ENCODE data around the gene DOCK1.

The DOCK1 gene

GRCh38 chr10:127427926-127428325 is 522.7 kb downstream of the DOCK1 start:
- no peak for DNase-seq (ENCODE audit: low read depth)
- H3K4me3 ChIP-seq (ENCODE audit: low read depth, low read length) = no peak overlapping the region
- TF ChIP-seq, protein P1, sequence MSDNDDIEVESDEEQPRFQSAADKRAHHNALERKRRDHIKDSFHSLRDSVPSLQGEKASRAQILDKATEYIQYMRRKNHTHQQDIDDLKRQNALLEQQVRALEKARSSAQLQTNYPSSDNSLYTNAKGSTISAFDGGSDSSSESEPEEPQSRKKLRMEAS (IDR thresholded peaks at IDR 0.05; ENCODE audit: low read depth, low read length) = no peak
- TF ChIP-seq MYC (IDR thresholded peaks at IDR 0.05; ENCODE audit: low read depth, low read length) (no peak), POLR2A (IDR thresholded peaks at IDR 0.05; ENCODE audit: extremely low read depth, insufficient read length) (no peak)
- TF ChIP-seq, protein P2, sequence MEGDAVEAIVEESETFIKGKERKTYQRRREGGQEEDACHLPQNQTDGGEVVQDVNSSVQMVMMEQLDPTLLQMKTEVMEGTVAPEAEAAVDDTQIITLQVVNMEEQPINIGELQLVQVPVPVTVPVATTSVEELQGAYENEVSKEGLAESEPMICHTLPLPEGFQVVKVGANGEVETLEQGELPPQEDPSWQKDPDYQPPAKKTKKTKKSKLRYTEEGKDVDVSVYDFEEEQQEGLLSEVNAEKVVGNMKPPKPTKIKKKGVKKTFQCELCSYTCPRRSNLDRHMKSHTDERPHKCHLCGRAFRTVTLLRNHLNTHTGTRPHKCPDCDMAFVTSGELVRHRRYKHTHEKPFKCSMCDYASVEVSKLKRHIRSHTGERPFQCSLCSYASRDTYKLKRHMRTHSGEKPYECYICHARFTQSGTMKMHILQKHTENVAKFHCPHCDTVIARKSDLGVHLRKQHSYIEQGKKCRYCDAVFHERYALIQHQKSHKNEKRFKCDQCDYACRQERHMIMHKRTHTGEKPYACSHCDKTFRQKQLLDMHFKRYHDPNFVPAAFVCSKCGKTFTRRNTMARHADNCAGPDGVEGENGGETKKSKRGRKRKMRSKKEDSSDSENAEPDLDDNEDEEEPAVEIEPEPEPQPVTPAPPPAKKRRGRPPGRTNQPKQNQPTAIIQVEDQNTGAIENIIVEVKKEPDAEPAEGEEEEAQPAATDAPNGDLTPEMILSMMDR (IDR thresholded peaks at IDR 0.05; ENCODE audit: low read depth, low read length) = no peak

GRCh38 chr10:127428385-127428980 is 523.3 kb downstream of the DOCK1 start:
- DNase-seq (ENCODE audit: low read depth) = no peak
- TF ChIP-seq, protein P1 (IDR thresholded peaks at IDR 0.05; ENCODE audit: low read depth, low read length) = no peak
- TF ChIP-seq, protein P2 (IDR thresholded peaks at IDR 0.05; ENCODE audit: low read depth, low read length) = no peak
- TF ChIP-seq MYC (IDR thresholded peaks at IDR 0.05; ENCODE audit: low read depth, low read length) (no peak), POLR2A (IDR thresholded peaks at IDR 0.05; ENCODE audit: extremely low read depth, insufficient read length) (no peak)
- H3K4me3 ChIP-seq (ENCODE audit: low read depth, low read length) = no peak overlapping the region

GRCh38 chr10:127429601-127430312 is 524.5 kb downstream of the DOCK1 start:
- no peak overlapping the region for H3K4me3 ChIP-seq (ENCODE audit: low read depth, low read length)
- TF ChIP-seq POLR2A (IDR thresholded peaks at IDR 0.05; ENCODE audit: extremely low read depth, insufficient read length) = no peak
- TF ChIP-seq, protein P1 (IDR thresholded peaks at IDR 0.05; ENCODE audit: low read depth, low read length) = no peak
- no peak for TF ChIP-seq MYC (IDR thresholded peaks at IDR 0.05; ENCODE audit: low read depth, low read length)
- TF ChIP-seq, protein P2 (IDR thresholded peaks at IDR 0.05; ENCODE audit: low read depth, low read length) = no peak
- no peak for DNase-seq (ENCODE audit: low read depth)

DNA sequence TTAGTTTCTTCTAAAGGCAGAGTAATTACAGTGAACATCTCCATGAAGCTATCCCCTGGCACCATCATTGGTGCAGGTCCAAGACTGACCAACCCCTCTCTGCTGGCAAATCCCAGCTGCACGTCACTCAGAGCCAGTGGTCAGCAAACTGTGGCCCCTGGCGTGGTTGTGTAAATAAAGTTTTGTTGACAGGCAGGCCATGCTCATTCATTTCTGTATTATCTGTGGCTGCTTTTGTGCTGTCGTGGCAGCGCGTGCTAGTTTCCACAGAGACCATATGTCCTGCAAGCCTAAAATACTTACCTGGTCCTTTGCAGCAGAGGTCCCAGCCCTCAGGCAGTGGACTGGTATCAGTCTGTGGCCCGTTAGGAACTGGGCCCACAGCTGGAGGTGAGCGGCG is 526.3 kb downstream of the DOCK1 start:
- no peak for TF ChIP-seq MYC (IDR thresholded peaks at IDR 0.05; ENCODE audit: low read depth, low read length)
- TF ChIP-seq, protein P1 (IDR thresholded peaks at IDR 0.05; ENCODE audit: low read depth, low read length) = no peak
- TF ChIP-seq POLR2A (IDR thresholded peaks at IDR 0.05; ENCODE audit: extremely low read depth, insufficient read length) = no peak
- TF ChIP-seq, protein P2 (IDR thresholded peaks at IDR 0.05; ENCODE audit: low read depth, low read length) = no peak
- no peak for DNase-seq (ENCODE audit: low read depth)
- no peak overlapping the region for H3K4me3 ChIP-seq (ENCODE audit: low read depth, low read length)

- DNase-seq (ENCODE audit: low read depth) = no peak
- TF ChIP-seq, protein P2 (IDR thresholded peaks at IDR 0.05; ENCODE audit: low read depth, low read length) = no peak
- TF ChIP-seq, protein P1 (IDR thresholded peaks at IDR 0.05; ENCODE audit: low read depth, low read length) = no peak
- TF ChIP-seq MYC (IDR thresholded peaks at IDR 0.05; ENCODE audit: low read depth, low read length) = no peak
- no peak overlapping the region for H3K4me3 ChIP-seq (ENCODE audit: low read depth, low read length)
These were observed 528.8 kb downstream of the DOCK1 start for GRCh38 chr10:127434006-127434405.

Measured in NB4 (cell line).